HepG2 (cell line): Measurements from ENCODE around the gene APBB3. TPM values are rescaled to one million over a fixed set of nuclear protein-coding genes. Genes with fewer than 3 reads are reported as not detected.

Source experiments
- ATAC-seq: fragments of 200-7000 bp; cut with Tn5 transposase; 3 replicates; pipeline ENCODE4 v1.9.1; 2020; ENCODE audit warnings: mild to moderate bottlenecking, moderate library complexity
- BruUV-seq: library from RNA; stranded (reverse); fragments of 400-500 nt; replicated peaks from 2 replicates; lab custom pipeline; 2021; lab: Mats Ljungman, UMichigan
- CTCF ChIA-PET: fragments of 300-600 bp; formaldehyde crosslinking; extraction: SDS; loops from one replicate; lab custom pipeline; 2021; ENCODE audit warnings: low total read pairs, inconsistent platforms, low intra/inter-chr PET ratio; lab: Yijun Ruan, JAX
- POLR2A ChIA-PET: fragments of 350-600 bp; sonication (Branson Sonifier 250); formaldehyde crosslinking; loops from one replicate; lab custom pipeline; 2020; ENCODE audit warnings: antibody characterized with exemption, inconsistent platforms; lab: Yijun Ruan, JAX
- DNase-seq: peaks from one replicate; pipeline ENCODE4 v3.0.0-alpha.2; 2015; ENCODE audit warnings: low spot score
- FAIRE-seq: peaks from 3 replicates; lab custom pipeline; 2011; peaks lifted over from hg19 to GRCh38; lab: Jason Lieb, UNC
- H2AFZ ChIP-seq: one replicate; pipeline ENCODE4 v1.6.1; 2011; ENCODE audit warnings: low read length, inconsistent platforms
- H3K27ac ChIP-seq: fragments of 300-600 bp; 3 replicates; pipeline ENCODE4 v1.8.0; 2011; ENCODE audit warnings: mixed run types, mild to moderate bottlenecking, mixed read lengths, low read length, inconsistent platforms; ENCODE audit not compliant: insufficient read depth; ENCODE audit errors: extremely low read length
- H3K27me3 ChIP-seq, 2 experiments: fragments of 200-600 bp in 1 of 2; 2 replicates in 1 of 2; 3 replicates in 1 of 2; pipeline versions ENCODE4 v1.6.0 to v1.8.0; 2011; ENCODE audit warnings: low read length in 2 of 2, mild to moderate bottlenecking in 2 of 2, moderate library complexity in 2 of 2, inconsistent platforms in 1 of 2; ENCODE audit not compliant: insufficient read depth in 2 of 2, control insufficient read depth in 1 of 2
- H3K36me3 ChIP-seq, 2 experiments: fragments of 200-600 bp in 1 of 2; replicated peaks in 1 of 2; 2 replicates in 1 of 2; 3 replicates in 1 of 2; pipeline versions ENCODE4 v1.5.1 to v1.8.0; 2011; ENCODE audit warnings: low read length in 2 of 2, inconsistent platforms in 1 of 2; ENCODE audit not compliant: insufficient read depth in 2 of 2, control insufficient read depth in 1 of 2
- H3K4me1 ChIP-seq: 2 replicates; pipeline ENCODE4 v1.5.1; 2012; ENCODE audit warnings: low read length, inconsistent platforms; ENCODE audit not compliant: insufficient read depth
- H3K4me2 ChIP-seq: 2 replicates; pipeline ENCODE4 v1.6.0; 2011; ENCODE audit warnings: low read depth, low read length, inconsistent platforms
- H3K4me3 ChIP-seq, 3 experiments: fragments of 200-600 bp in 1 of 3; sonication (generic), shearing (Covaris generic) in 1 of 3; replicated peaks in 1 of 3; 2 replicates each; pipeline ENCODE4 v1.5.1; 2011 to 2016; ENCODE audit warnings: low read length in 3 of 3, inconsistent platforms in 2 of 3, low read depth in 2 of 3, mild to moderate bottlenecking in 2 of 3, control low read depth in 1 of 3, mixed read lengths in 1 of 3; ENCODE audit not compliant: insufficient read depth in 1 of 3
- H3K79me2 ChIP-seq: one replicate; pipeline ENCODE4 v1.6.1; 2011; ENCODE audit warnings: low read length, inconsistent platforms; ENCODE audit not compliant: insufficient read depth
- H3K9ac ChIP-seq: 2 replicates; pipeline ENCODE4 v1.6.0; 2011; ENCODE audit warnings: mild to moderate bottlenecking, low read depth, low read length, inconsistent platforms; ENCODE audit not compliant: insufficient read depth
- H3K9me3 ChIP-seq: 2 replicates; pipeline ENCODE4 v1.5.1; 2012; ENCODE audit warnings: mild to moderate bottlenecking, low read length
- H4K20me1 ChIP-seq: 2 replicates; pipeline ENCODE4 v1.6.0; 2011; ENCODE audit warnings: inconsistent platforms, mild to moderate bottlenecking, low read length, moderate library complexity; ENCODE audit not compliant: insufficient read depth
- ARNT2 ChIP-seq: sonication (generic); formaldehyde crosslinking; IDR thresholded peaks from 2 replicates; pipeline ENCODE4 v1.8.0; 2022; ENCODE audit warnings: mild to moderate bottlenecking, low read depth, missing genetic modification reagents, moderate library complexity
- CEBPG ChIP-seq: IDR thresholded peaks from 2 replicates; pipeline ENCODE4 v1.6.1; 2016
- NR2F6 ChIP-seq, 2 experiments: IDR thresholded peaks; 2 replicates each; pipeline ENCODE4 v1.6.1; 2016; ENCODE audit warnings: antibody characterized with exemption in 1 of 2, mild to moderate bottlenecking in 1 of 2
- SMARCC2 ChIP-seq: fragments of 450-650 bp; IDR thresholded peaks from 2 replicates; pipeline ENCODE4 v1.6.1; 2017; ENCODE audit warnings: antibody characterized with exemption, mild to moderate bottlenecking
- TBL1XR1 ChIP-seq: fragments of 150-350 bp; IDR thresholded peaks from 2 replicates; pipeline ENCODE4 v1.6.1; 2014; ENCODE audit warnings: borderline replicate concordance, low read length; ENCODE audit not compliant: partially characterized antibody
- ZBTB40 ChIP-seq, 2 experiments: fragments of 450-650 bp in 1 of 2; sonication (generic) in 1 of 2; formaldehyde crosslinking in 1 of 2; IDR thresholded peaks; 2 replicates each; pipeline versions ENCODE4 v1.6.1 to v1.8.0; 2016 to 2022; ENCODE audit warnings: antibody characterized with exemption in 1 of 2, mild to moderate bottlenecking in 1 of 2, missing genetic modification reagents in 1 of 2
- ZBTB7A ChIP-seq: sonication (generic); formaldehyde crosslinking; IDR thresholded peaks from 2 replicates; pipeline ENCODE4 v1.8.0; 2022; ENCODE audit warnings: mild to moderate bottlenecking, missing genetic modification reagents
- ZMYM3 ChIP-seq: sonication (generic); formaldehyde crosslinking; IDR thresholded peaks from 2 replicates; pipeline ENCODE4 v1.5.1; 2020; ENCODE audit warnings: mild to moderate bottlenecking, missing genetic modification reagents
- WGBS: methylation state at CpG from one replicate; pipeline ENCODE4 v1.1.6; 2017; ENCODE audit warnings: low lambda C conversion rate; 5-methylcytosine and 5-hydroxymethylcytosine counted together
- in situ Hi-C: cut with HindIII; loops from 2 replicates; pipeline ENCODE4 v1.10.0; 2017; ENCODE audit warnings: low pct_unique_long_range_greater_than_20kb; ENCODE audit not compliant: extremely low pct_ligation_motif_present
- intact Hi-C: fragments of 100-400 bp; cut with micrococcal nuclease; formaldehyde crosslinking; loops from one replicate; pipeline ENCODE4 v1.10.0; 2022; ENCODE audit not compliant: unreplicated experiment
- polyA plus RNA-seq, 8 experiments: library from polyadenylated mRNA; depleted of rRNA in 3 of 8; stranded (reverse) in 7 of 8; unstranded in 1 of 8; fragments of >200 nt; fragmentation: Illumina TruSeq in 4 of 8; extraction: Trizol in 4 of 8; gene quantifications; 2 replicates each; pipeline versions ENCODE4 v1.2.1 to v1.2.3, GENCODE V29; 2011 to 2016; ENCODE audit warnings: low read depth in 4 of 8, missing spikeins in 1 of 8, mixed read lengths in 1 of 8; ENCODE audit not compliant: insufficient read depth in 1 of 8
- total RNA-seq, 5 experiments: library from RNA; depleted of rRNA; stranded (reverse); fragments of >200 nt; fragmentation: Illumina TruSeq; extraction: Trizol; gene quantifications; 2 replicates each; pipeline ENCODE4 v1.2.3, GENCODE V29; 2016; ENCODE audit warnings: low read depth in 1 of 5
- TF ChIP-seq, protein P1 (sequence below): sonication (generic); formaldehyde crosslinking; IDR thresholded peaks from 2 replicates; pipeline ENCODE4 v1.9.0; 2021; ENCODE audit warnings: missing genetic modification reagents, mild to moderate bottlenecking, borderline replicate concordance

The APBB3 gene
- total and polyA plus RNA-seq, 2 of the 13 experiments (the other 11 are each of a cell fraction or from before 2014, with no cell fraction given), result 0.38 to 0.78 TPM

- H3K4me3 ChIP-seq, result no peak overlapping the region
- no peak overlapping the region for H3K4me2 ChIP-seq
- H3K27me3 ChIP-seq, result peaks cover 0 to 5% of the 10 kb centered on the region in 2 experiments; a peak in 1 of 5 replicates
- H3K27ac ChIP-seq, result no peak overlapping the region
- DNase-seq, result no peak
- no peaks in the 10 kb centered on the region for H3K9me3 ChIP-seq
- H2AFZ ChIP-seq, result no peak overlapping the region
- ATAC-seq, result no peak
- no peak overlapping the region for H3K9ac ChIP-seq
- FAIRE-seq, result no peak
- ChIA-PET POLR2A (interaction anchor here (2.5 kb wide), 1 partner anchor 10 kb away, joined by 7 read pairs; the partner anchor contains the start of gene SRA1), CTCF (no interaction called here)
- in situ Hi-C loops (loop anchor here (10.0 kb wide), 1 partner anchor 157 kb away; no protein-coding TSS in a partner anchor), intact Hi-C loops (no loop called here)
- H3K4me1 ChIP-seq, result peaks cover 27% of the 10 kb centered on the region
- H3K36me3 ChIP-seq, result no peaks in the 10 kb centered on the region
- H3K79me2 ChIP-seq, result no peaks in the 10 kb centered on the region
- H4K20me1 ChIP-seq, result no peaks in the 10 kb centered on the region
- 90% methylated on average over 9 of the region's 13 CpGs for WGBS
- no TSS peak for BruUV-seq
- no peak for TF ChIP-seq SMARCC2
- TF ChIP-seq NR2F6 (IDR thresholded peaks at IDR 0.05), result no peak
- TF ChIP-seq NR2F6 (CRISPR knock-in tag; IDR thresholded peaks at IDR 0.05), result no peak
- no peak for TF ChIP-seq ARNT2 (CRISPR knock-in tag)
- TF ChIP-seq TBL1XR1, result no peak
- no peak for TF ChIP-seq ZBTB40 (IDR thresholded peaks at IDR 0.05)
- no peak for TF ChIP-seq ZBTB40 (CRISPR knock-in tag; IDR thresholded peaks at IDR 0.05)
- TF ChIP-seq, protein P1, sequence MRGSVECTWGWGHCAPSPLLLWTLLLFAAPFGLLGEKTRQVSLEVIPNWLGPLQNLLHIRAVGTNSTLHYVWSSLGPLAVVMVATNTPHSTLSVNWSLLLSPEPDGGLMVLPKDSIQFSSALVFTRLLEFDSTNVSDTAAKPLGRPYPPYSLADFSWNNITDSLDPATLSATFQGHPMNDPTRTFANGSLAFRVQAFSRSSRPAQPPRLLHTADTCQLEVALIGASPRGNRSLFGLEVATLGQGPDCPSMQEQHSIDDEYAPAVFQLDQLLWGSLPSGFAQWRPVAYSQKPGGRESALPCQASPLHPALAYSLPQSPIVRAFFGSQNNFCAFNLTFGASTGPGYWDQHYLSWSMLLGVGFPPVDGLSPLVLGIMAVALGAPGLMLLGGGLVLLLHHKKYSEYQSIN (CRISPR knock-in tag), result no peak
- no peak for TF ChIP-seq ZMYM3 (CRISPR knock-in tag)
- TF ChIP-seq ZBTB7A (CRISPR knock-in tag), result no peak
- no peak for TF ChIP-seq CEBPG (CRISPR knock-in tag)
Measured at GRCh38 chr5:140567871-140568270, 3.5 kb upstream of the APBB3 start.
